ENCODE measurements around the gene HTR5A.

- no peak for TF ChIP-seq USF2 (IDR thresholded peaks at IDR 0.05; ENCODE audit: borderline replicate concordance, low read depth, low read length)
- TF ChIP-seq RAD21 (IDR thresholded peaks at IDR 0.05; ENCODE audit: low read length), result no peak
- no peak for TF ChIP-seq CTCF (IDR thresholded peaks at IDR 0.05)
- no peak for TF ChIP-seq SIN3A (IDR thresholded peaks at IDR 0.05; ENCODE audit: borderline replicate concordance, low read depth, low read length)
- no peak for TF ChIP-seq RXRA (IDR thresholded peaks at IDR 0.05; ENCODE audit: borderline replicate concordance, low read depth)
- no peak for TF ChIP-seq POLR2AphosphoS5 (IDR thresholded peaks at IDR 0.05; ENCODE audit: low read depth, low read length)
- no peak for TF ChIP-seq TCF12 (IDR thresholded peaks at IDR 0.05)
- no peak for TF ChIP-seq RFX5 (IDR thresholded peaks at IDR 0.05; ENCODE audit: low read length)
These were observed 1.1 kb downstream of the HTR5A start for GRCh38 chr7:155071121-155071651.

Measured in SK-N-SH (cell line).